ENCODE data around the gene CCL26. TPM values are rescaled to one million over a fixed set of nuclear protein-coding genes. Genes with fewer than 3 reads are reported as not detected.
"Not testable (repeated sequence)": the region's sequence is repeated elsewhere in the genome, so short reads cannot be mapped to it uniquely, and the experiment has no call there.

CCL26 gene
- total and polyA plus RNA-seq, 2 of the 4 experiments (the other 2 are of a cell fraction), result not detected

DNA sequence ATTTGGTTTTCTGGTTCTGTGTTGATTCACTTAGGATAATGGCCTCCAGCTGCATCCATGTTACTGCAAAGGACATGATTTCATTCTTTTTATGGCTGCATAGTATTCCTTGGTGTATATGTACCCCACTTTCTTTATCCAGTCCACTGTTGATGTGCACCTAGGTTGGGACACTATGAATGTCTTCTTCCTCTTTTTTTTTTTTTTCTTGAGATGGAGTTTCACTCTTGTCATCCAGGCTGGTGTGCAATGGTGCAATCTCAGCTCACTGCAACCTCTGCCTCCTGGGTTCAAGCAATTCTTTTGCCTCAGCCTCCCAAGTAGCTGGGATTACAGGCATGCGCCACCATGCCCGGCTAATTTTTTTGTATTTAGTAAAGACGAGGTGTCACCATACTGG lies 10.2 kb downstream of the CCL26 start:
- CTCF ChIA-PET, result interaction anchor here (0.6 to 1.5 kb wide), 3 partner anchors 8 to 258 kb away, joined by 3 to 5 read pairs (median 3); no protein-coding TSS in a partner anchor
- H3K9ac ChIP-seq (ENCODE audit: low read depth, low read length); POLR2A ChIA-PET (ENCODE audit: unreplicated experiment); H2BK20ac ChIP-seq (ENCODE audit: low read depth, low read length); H2AFZ ChIP-seq (replicated peaks; ENCODE audit: low read length, poor library complexity); H3K36me3 ChIP-seq (ENCODE audit: control insufficient read depth, insufficient read depth, low read length); H3K23ac ChIP-seq (ENCODE audit: low read depth, low read length); H3K79me1 ChIP-seq (ENCODE audit: low read depth in 1 of 2, low read length in 2 of 2); H3K27ac ChIP-seq (ENCODE audit: insufficient read depth, low read length); H4K5ac ChIP-seq (ENCODE audit: low read depth, low read length); in situ Hi-C loops (cut with MboI; ENCODE audit: low sequenced_read_pairs); H3K9me1 ChIP-seq (ENCODE audit: insufficient read depth, low read length); H3K9me3 ChIP-seq (ENCODE audit: control insufficient read depth, insufficient read depth, low read length); H3K4me2 ChIP-seq (ENCODE audit: low read depth, low read length); H3K4me3 ChIP-seq (ENCODE audit: insufficient read depth, low read depth, low read length); H3K27me3 ChIP-seq (ENCODE audit: control insufficient read depth, insufficient read depth, low read length); DNase-seq; H3K18ac ChIP-seq (ENCODE audit: low read depth, low read length); H2BK120ac ChIP-seq (ENCODE audit: low read depth, low read length); H3K4me1 ChIP-seq (ENCODE audit: control insufficient read depth, insufficient read depth, low read length); H2AK9ac ChIP-seq (replicated peaks; ENCODE audit: low read depth, low read length, poor library complexity); H3K56ac ChIP-seq (ENCODE audit: extremely low read depth, insufficient read depth, low read length); dilution Hi-C loops (cut with HindIII; ENCODE audit: low sequenced_read_pairs, unreplicated experiment); H3K14ac ChIP-seq (replicated peaks; ENCODE audit: low read depth, low read length); H2AK5ac ChIP-seq (ENCODE audit: low read depth, low read length); ATAC-seq (ENCODE audit: low read depth); H2BK15ac ChIP-seq (ENCODE audit: low read depth, low read length); H4K8ac ChIP-seq (ENCODE audit: low read depth in 2 of 2, low read length in 2 of 2); H4K91ac ChIP-seq (ENCODE audit: insufficient read depth, low read depth, low read length); H3K4ac ChIP-seq (ENCODE audit: low read depth, low read length); BruUV-seq (replicated peaks); H4K20me1 ChIP-seq (ENCODE audit: insufficient read depth, low read length); H2BK5ac ChIP-seq (ENCODE audit: low read depth, low read length, poor library complexity, severe bottlenecking): not testable (repeated sequence)
- WGBS, 2 experiments (ENCODE audit: extremely low coverage in 2 of 2, insufficient read length in 1 of 2), result no CpG with 5 or more reads among the region's 3 CpGs
- intact Hi-C loops (cut with micrococcal nuclease), result loop anchor here (2.0 kb wide), 1 partner anchor 233 kb away; no protein-coding TSS in a partner anchor
